Stimulated activated CD8-positive, alpha-beta memory T cell treated with anti-CD3 and anti-CD28 coated beads, Interleukin-15, amount 100 ng/mL, for 1 hour (primary cell): Measurements from ENCODE around the gene NPAS2.

Experiments
- DNase-seq: peaks from one replicate; pipeline ENCODE4 v3.0.0-alpha.2; 2020; ENCODE audit warnings: low read depth

NPAS2 gene

GRCh38 chr2:100821911-100822265 lies 1.9 kb downstream of the NPAS2 start:
- DNase-seq, result no peak

GRCh38 chr2:100822587-100823248 lies 2.8 kb downstream of the NPAS2 start:
- no peak for DNase-seq

- DNase-seq, result no peak
Observed at GRCh38 chr2:100823665-100824438, 3.9 kb downstream of the NPAS2 start.

DNA sequence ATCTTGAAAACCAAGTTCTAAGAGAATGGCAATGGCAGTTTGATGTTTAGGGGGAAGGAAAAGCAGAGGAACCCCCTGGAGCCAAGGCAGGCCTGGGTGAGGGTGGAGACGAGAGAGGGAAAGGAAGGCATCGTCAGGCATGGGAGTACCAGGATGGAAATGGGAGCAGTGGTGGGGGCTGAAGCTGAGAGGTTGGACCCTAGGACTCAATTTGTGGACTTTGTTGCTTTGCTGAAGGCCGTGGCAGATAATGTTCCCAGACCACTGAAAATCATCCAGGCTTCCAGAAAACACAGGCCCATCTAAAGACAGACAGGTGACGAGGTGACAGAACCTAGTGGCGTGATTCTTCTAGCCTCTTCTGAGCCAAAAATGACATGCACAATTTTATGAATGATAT lies 4.9 kb downstream of the NPAS2 start:
- DNase-seq, result no peak

DNA sequence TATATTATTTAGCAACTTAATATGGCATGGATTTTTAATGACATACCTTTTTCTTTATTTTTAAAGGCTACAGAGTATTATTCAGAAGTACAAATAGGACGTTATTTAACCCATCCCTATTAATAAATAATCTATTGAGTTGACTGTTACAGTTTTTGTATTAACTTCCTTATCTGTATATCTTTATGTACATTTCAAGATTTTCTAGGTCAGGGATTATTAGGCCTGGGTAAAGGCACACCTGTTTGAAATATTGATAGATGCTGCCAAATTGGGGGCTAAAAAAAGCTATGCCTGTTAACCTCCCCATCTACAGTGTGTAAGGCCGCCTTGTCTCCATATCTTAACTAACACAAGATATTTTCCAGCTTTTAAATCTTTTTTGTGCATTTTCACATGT lies 6.6 kb downstream of the NPAS2 start:
- no peak for DNase-seq

GRCh38 chr2:100831158-100831750 lies 11.3 kb downstream of the NPAS2 start:
- no peak for DNase-seq

GRCh38 chr2:100831831-100832230 lies 11.9 kb downstream of the NPAS2 start:
- DNase-seq, result no peak

- no peak for DNase-seq
Observed at GRCh38 chr2:100832885-100833284, 12.9 kb downstream of the NPAS2 start.

- DNase-seq, result no peak
Observed at GRCh38 chr2:100833331-100833730, 13.4 kb downstream of the NPAS2 start.

GRCh38 chr2:100834221-100834620 lies 14.3 kb downstream of the NPAS2 start:
- no peak for DNase-seq

GRCh38 chr2:100835006-100835659 lies 15.2 kb downstream of the NPAS2 start:
- no peak for DNase-seq

DNA sequence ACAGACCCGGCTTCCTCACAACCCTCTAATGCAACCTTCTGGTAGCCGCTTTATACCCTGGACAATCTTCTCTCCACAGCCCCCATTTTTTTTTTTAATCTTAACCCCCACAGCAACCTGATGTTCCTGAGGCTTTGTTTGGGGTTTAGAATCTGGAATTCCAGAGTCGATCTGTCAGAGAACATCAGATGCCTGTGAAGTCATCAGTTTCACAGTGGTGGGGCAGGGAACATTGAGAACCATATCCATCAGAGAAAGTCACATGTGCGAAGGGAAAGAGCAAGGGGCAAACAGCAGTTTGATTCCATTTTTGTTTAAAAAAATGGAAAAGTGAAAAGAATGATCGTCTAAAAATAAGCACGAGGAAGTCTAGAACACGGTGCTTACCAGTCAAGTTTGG lies 20.6 kb downstream of the NPAS2 start:
- no peak for DNase-seq

DNA sequence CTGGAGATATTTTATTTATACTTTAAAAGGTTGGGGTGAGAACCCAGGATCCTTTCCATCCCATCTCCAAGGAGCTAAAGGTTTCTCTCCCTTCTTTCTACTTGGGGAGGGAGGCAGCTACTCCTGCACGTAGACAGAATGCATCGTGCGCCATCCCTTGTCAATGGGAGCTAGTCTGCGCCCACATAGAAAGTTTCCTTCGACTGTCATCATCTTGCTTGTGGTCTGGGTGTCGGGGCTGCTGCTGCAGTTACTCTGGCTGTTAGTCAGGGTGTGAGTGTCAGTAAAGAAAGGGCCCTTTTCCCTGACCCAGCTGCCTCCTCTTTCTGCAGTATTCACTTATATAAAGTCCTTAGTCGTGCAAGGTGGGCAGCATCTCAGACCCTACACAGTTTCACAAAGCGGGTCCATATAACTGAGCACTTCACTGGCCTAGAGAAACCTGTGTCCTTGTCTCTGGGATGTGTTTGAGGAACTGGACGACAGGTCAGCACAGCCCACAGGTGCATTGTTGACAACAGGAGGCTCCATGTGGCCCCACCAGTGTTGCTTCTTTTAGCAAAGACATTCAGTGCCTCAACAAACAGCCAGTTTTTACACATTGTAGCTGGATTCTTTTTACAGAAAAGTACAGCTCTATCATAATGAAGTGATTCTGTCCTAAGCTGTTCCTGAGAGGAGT lies 22.4 kb downstream of the NPAS2 start:
- DNase-seq, result no peak

- no peak for DNase-seq
Observed at GRCh38 chr2:100844514-100844913, 24.6 kb downstream of the NPAS2 start.

GRCh38 chr2:100845141-100845991 lies 25.4 kb downstream of the NPAS2 start:
- DNase-seq, result no peak

DNA sequence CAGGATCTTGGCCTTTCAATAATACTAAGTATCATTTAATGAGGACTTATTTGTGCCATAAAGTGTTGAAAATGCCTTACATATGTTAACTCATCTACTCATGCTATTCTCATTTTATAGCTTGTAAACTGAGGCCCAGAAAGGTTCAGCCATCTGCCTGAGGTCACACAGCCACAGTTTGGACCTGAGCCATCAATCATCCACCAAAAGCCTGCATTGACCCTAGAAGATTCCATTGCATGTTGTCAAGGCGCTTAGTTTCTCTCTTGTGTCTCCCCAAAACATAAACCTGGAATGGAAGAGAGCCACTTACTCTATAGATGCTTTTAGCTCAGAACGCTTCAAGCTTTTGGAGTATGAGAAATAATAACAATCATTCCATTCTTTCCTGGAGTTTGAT lies 26.8 kb downstream of the NPAS2 start:
- no peak for DNase-seq

DNA sequence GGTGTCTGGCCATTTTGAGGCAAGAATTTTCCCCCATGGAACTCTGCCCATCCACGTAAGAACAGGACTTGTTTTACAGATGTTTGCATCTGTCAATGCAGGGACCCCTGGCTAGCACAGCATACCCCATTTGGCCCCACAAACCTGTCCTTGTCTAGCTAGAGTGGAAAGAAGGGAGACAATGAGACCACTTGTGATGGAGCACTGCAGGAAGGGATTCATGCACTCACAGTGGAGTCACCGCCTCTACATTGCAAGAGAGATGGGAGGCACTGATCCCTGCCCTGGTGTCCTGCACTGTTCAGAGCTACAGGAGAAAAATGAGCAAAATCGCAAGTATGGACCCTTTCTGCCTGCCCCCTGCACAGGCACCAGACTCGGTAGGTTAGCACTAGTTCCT lies 32.5 kb downstream of the NPAS2 start:
- no peak for DNase-seq

- DNase-seq, result no peak
Observed at GRCh38 chr2:100852999-100853908, 33.3 kb downstream of the NPAS2 start.

- no peak for DNase-seq
Observed at GRCh38 chr2:100853909-100854810, 34.2 kb downstream of the NPAS2 start.
